OCI-LY7 (cell line): ENCODE measurements around the gene BCL2L13.

Experiments used
- CTCF ChIP-seq: fragments of 200-600 bp; sonication (generic); conservative IDR thresholded peaks from 2 replicates; pipeline ENCODE4 v1.5.1; 2014; ENCODE audit warnings: mild to moderate bottlenecking, antibody characterized with exemption, low read length, moderate library complexity, mixed read lengths
- EZH2phosphoT487 ChIP-seq: fragments of 200-600 bp; sonication (generic); IDR thresholded peaks from 2 replicates; pipeline ENCODE4 v1.6.1; 2018; ENCODE audit warnings: low read depth, borderline replicate concordance, mild to moderate bottlenecking, mixed run types, antibody characterized with exemption, low read length, moderate library complexity, mixed read lengths

- TF ChIP-seq CTCF (peak; percentile 49; the same call in 1 of the 2 replicates), EZH2phosphoT487 (no peak)
Observed at GRCh38 chr22:17754233-17754925, 115.8 kb downstream of the BCL2L13 start.
